ENCODE data around the gene UQCC3.
A peak's percentile ranks its signal among the peaks of the same experiment; 100 is the strongest.
"Not testable (repeated sequence)": the region's sequence is repeated elsewhere in the genome, so short reads cannot be mapped to it uniquely, and the experiment has no call there.

Gene UQCC3

DNA sequence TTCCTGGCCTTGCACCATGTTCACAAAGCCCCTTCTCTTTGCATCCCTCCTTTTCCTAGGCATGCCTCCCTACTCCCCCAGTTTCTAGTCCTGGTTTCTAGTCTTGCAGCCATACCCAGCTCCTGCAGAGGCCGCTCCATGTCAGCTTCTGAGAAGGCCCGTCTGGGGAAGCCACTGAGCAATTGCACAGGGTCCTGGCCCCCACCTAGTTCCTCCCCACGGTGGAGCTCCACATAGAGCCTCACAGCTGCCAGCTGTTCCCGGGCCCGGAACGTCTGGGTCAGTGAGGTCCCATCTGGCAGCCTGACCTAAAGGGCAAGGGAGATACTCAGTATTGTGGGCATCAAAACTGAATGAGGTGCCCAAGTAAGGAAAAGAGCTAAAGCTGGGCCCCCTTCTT lies 5.2 kb downstream of the UQCC3 start:
- DNase-seq (ENCODE audit: low spot score in 2 of 2) = no peak
- H3K27ac Mint-ChIP-seq = peak overlapping the region; percentile 97
- H3K4me3 Mint-ChIP-seq = no peak overlapping the region
- peaks cover 11% of the 10 kb centered on the region for H3K36me3 Mint-ChIP-seq
- H3K27me3 Mint-ChIP-seq = no peaks in the 10 kb centered on the region
- no peak for ATAC-seq (ENCODE audit: low read depth)
- peaks cover 30% of the 10 kb centered on the region for H3K4me1 Mint-ChIP-seq
- no peaks in the 10 kb centered on the region for H3K9me3 Mint-ChIP-seq

DNA sequence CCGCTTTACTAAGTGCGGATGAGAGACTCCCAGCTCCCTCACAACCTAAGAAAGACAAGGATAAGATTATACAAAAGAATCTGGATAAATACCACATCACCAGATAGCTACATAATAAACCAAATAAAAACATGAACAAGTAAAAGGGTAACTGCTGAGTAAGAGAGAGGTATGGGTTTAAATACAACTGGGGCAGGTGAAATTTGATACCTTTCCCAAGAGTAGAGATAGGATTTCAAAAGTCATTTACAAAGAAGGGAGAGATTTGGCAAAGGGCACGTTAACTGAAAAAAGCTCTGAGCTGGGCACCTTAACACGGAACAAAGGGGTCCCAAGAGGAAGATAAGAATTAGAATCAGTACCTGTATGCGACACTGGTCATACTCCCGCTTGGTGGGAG lies 5.7 kb downstream of the UQCC3 start:
- no peak for ATAC-seq (ENCODE audit: low read depth)
- no peak for DNase-seq (ENCODE audit: low spot score in 2 of 2)
- peak overlapping the region; percentile 97 for H3K27ac Mint-ChIP-seq
- H3K36me3 Mint-ChIP-seq = peaks cover 11% of the 10 kb centered on the region
- H3K27me3 Mint-ChIP-seq = no peaks in the 10 kb centered on the region
- H3K9me3 Mint-ChIP-seq = no peaks in the 10 kb centered on the region
- peaks cover 29% of the 10 kb centered on the region for H3K4me1 Mint-ChIP-seq
- peak overlapping the region; percentile 83 for H3K4me3 Mint-ChIP-seq

DNA sequence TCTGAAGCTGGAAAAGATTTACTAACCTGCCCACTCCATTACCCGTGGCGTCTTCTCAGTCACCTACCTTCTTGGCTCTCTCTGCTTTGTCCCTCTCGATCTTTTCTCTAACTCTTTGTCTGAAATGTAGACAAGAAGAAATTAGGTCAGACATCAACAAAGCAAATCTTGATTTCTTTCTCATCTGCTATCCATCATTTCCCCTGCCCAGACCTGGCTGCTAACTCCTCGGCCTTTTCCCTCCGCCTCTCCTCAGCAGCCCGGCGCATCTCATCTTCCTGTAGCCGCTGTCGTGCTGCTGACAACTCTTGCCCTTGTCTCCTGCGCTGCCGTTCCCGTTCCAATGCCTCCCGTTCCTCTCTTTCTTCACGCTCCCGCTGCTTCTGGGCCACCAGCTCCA lies 6.2 kb downstream of the UQCC3 start:
- Mint-ChIP-seq H3K9me3 (no peaks in the 10 kb centered on the region), H3K27me3 (no peaks in the 10 kb centered on the region), H3K4me1 (peaks cover 27% of the 10 kb centered on the region), H3K27ac (peak overlapping the region; percentile 97), H3K36me3 (peaks cover 11% of the 10 kb centered on the region), H3K4me3 (peak overlapping the region; percentile 83)
- ATAC-seq (ENCODE audit: low read depth) = no peak
- DNase-seq (ENCODE audit: low spot score in 2 of 2) = no peak

DNA sequence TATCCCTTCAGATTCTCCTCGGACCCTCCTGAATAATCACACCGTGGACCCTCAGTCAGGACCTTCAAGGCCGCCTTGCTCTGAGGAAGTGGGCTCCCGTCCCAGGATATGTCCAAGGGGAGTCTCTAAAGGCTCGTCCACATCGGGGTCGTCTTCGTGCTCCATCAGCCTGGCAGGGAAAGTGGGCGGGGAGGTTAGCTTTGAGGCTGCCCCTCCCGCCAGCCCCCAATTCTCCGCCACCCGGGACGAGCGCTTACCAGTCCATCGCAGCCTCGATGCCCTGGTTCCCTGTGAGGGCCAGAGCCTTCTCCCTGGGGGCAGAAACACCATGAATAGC lies 6.9 kb downstream of the UQCC3 start:
- Mint-ChIP-seq H3K9me3 (no peaks in the 10 kb centered on the region), H3K4me1 (peaks cover 27% of the 10 kb centered on the region), H3K27ac (peak overlapping the region; percentile 97), H3K36me3 (peaks cover 11% of the 10 kb centered on the region), H3K4me3 (peak overlapping the region; percentile 83), H3K27me3 (no peaks in the 10 kb centered on the region)
- ATAC-seq (ENCODE audit: low read depth) (no peak), DNase-seq (ENCODE audit: low spot score in 2 of 2) (no peak)

DNA sequence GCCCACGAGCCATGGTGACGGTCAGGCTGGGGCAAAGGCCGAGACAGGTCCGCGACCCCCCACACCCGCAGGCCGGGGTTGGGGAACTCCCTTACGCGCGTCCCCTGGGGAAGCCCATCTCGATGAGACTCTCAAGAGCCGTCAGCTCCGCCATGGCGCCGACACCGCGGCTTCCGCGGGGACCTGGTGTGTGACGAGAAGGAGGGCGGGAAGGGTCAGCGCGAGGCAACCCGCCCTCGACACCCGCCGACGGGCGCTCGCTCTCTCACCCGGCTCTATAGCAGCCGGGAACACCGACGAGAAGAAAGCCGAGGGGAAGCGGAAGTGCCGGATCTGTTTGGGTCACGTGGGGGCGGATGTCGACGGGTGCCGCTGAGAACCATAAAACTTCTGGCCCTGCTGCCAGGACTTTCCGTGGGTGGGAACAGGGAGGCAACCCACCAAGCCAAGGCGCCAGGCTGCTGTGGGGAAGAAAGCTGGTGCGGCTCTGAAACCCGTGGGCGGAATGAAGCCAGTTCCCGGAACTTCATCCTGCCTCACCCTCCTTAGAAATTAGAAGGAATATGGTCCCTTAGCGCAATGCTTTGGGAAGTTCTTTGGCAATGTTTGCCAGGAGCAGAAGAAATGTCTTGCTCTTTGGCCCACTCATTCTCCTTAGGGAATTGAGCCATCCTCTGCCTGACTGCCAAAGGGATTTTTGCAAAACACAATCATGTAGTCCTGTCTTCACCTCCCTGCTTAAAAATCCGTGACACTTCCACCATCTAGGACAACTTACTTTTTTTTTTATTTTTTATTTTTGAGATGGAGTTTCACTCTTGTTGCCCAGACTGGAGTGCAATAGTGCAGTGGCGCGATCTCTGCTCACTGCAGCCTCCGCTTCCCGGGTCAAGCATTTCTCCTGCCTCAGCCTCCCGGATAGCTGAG lies 7.6 kb downstream of the UQCC3 start, which contains the start of gene UBXN1:
UBXN1 (minus strand) TSS at position 304 of the 927 bp plus-strand sequence; CDS start at position 154, 150 bp downstream.
- peak within 1 kb of the TSS; percentile 83 for H3K4me3 Mint-ChIP-seq
- H3K4me1 Mint-ChIP-seq = peaks cover 27% of the 10 kb centered on the region
- ATAC-seq (ENCODE audit: low read depth) (peak; percentile 85), DNase-seq (ENCODE audit: low spot score in 2 of 2) (peak; percentile 76 to 79)
- H3K27ac Mint-ChIP-seq = peak within 1 kb of the TSS; percentile 97
- H3K9me3 Mint-ChIP-seq = no peaks in the 10 kb centered on the region
- H3K36me3 Mint-ChIP-seq = peaks cover 11% of the 10 kb centered on the region
- H3K27me3 Mint-ChIP-seq = no peaks in the 10 kb centered on the region

DNA sequence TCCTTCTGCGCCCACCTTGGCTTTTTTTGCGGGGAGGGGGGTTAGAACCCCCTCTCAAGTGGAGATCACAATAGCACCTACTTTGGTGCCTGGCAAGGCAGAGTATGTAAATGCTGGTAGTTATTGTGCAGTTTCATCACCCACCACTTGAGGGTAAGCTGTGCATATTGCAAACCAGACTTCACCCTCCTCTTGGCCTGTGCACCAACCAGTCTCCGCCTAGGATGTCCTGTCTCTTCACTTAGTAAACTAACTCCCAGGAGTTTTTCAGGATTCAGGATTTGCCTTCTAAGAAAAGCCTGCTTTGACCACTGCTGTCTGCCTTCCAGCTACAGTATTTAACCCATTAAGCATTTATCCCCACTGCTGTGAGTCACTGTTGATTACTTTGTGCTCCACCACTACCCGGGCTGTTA lies 9.4 kb downstream of the UQCC3 start:
- H3K27ac Mint-ChIP-seq = peak overlapping the region; percentile 58
- H3K4me1 Mint-ChIP-seq = peaks cover 24% of the 10 kb centered on the region
- H3K36me3 Mint-ChIP-seq = peaks cover 9% of the 10 kb centered on the region
- ATAC-seq (ENCODE audit: low read depth) = peak; percentile 64
- H3K27me3 Mint-ChIP-seq = no peaks in the 10 kb centered on the region
- H3K9me3 Mint-ChIP-seq = no peaks in the 10 kb centered on the region
- peak; percentile 27 to 50 for DNase-seq (ENCODE audit: low spot score in 2 of 2)
- H3K4me3 Mint-ChIP-seq = peak overlapping the region; percentile 65

DNA sequence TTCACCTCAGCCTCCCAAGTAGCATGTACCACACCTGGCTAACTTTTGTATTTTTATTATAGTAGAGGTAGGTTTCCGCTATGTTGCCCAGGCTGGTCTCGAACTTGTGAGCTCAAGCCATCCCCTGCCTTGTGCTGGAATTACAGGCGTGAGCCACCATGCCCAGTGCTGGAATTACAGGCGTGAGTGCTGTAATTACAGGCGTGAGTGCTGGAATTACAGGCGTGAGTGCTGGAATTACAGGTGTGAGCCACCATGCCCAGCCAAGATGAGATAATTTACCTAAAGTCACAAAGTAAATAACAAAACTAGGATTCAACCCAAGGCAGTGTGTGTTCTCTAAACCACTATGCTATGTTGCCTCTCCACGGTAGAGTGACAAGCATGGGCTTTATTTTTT lies 11.0 kb downstream of the UQCC3 start:
- H3K36me3 Mint-ChIP-seq = peaks cover 4% of the 10 kb centered on the region
- no peaks in the 10 kb centered on the region for H3K9me3 Mint-ChIP-seq
- no peak for DNase-seq (ENCODE audit: low spot score in 2 of 2)
- no peak overlapping the region for H3K4me3 Mint-ChIP-seq
- no peak overlapping the region for H3K27ac Mint-ChIP-seq
- peaks cover 16% of the 10 kb centered on the region for H3K4me1 Mint-ChIP-seq
- no peak for ATAC-seq (ENCODE audit: low read depth)
- no peaks in the 10 kb centered on the region for H3K27me3 Mint-ChIP-seq

DNA sequence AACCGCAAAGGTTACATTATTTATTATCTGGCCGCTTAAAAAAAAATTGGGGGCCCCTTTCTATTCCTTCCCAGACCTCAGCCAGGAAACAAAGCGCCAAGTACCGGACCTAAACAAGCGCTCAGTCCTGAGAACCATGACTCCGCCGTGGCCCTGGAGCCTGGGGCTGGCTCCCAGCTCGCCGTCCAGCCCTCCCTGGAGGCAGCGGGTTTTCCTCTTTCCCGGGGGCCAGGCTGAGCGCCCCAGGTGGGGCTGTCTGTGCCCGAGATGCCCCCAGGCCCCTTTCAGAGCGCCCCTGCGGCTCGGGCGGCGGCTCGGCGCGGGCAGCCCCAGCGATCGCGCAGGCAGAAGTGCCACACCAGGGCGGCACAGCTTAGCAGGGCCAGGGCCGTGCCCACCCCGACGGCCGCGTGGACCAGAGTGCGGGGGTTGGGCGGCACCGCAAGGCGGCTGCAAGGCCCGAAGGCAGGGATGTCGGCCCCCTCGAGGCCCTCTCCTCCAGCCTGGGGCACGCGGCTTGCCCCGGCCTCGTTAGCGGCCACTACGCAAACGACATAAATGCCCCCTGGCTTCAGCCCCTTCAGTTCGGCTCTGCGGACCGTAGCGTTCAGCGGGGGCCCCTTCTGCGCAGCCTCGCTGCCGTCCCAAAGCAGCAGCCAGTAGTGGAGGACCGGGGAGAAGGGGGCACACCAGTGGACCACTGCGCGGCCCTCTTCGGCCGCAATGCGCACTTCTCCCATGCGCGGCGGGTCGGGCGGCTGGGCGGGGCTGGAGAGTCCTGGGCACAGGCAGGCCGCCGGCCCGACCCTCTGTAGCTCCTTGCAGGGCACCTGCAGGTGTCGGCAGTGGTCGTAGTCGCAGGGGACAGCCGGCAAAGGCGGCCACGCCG lies 16.3 kb downstream of the UQCC3 start:
- H3K9me3 Mint-ChIP-seq = no peaks in the 10 kb centered on the region
- H3K27me3 Mint-ChIP-seq = peaks cover 3% of the 10 kb centered on the region
- no peaks in the 10 kb centered on the region for H3K4me1 Mint-ChIP-seq
- H3K27ac Mint-ChIP-seq = no peak overlapping the region
- H3K36me3 Mint-ChIP-seq = peaks cover 8% of the 10 kb centered on the region
- ATAC-seq (ENCODE audit: low read depth) = no peak
- no peak for DNase-seq (ENCODE audit: low spot score in 2 of 2)
- H3K4me3 Mint-ChIP-seq = no peak overlapping the region

DNA sequence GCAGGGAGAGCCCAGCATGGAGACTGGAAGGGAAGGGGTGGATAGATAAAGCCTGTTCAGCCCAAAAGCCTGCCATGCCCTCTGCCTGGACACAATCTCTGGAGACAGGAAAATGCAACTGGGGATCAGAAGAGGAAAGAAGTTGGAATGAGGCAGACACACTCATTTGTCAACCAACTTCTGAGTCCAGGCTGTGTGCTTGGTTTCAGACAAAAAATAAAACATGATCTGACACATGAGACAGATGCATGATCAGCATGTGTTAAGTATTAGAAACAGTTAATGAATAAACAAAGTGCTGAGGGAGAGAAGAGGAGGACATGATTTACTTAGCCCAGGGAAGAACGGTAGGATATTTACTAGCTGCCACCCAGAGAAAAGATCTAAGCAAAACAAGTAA lies 17.0 kb downstream of the UQCC3 start:
- DNase-seq (ENCODE audit: low spot score in 2 of 2) = no peak
- no peak for ATAC-seq (ENCODE audit: low read depth)
- no peak overlapping the region for H3K27ac Mint-ChIP-seq
- H3K27me3 Mint-ChIP-seq = peaks cover 3% of the 10 kb centered on the region
- H3K9me3 Mint-ChIP-seq = no peaks in the 10 kb centered on the region
- H3K4me1 Mint-ChIP-seq = no peaks in the 10 kb centered on the region
- peaks cover 11% of the 10 kb centered on the region for H3K36me3 Mint-ChIP-seq
- H3K4me3 Mint-ChIP-seq = no peak overlapping the region

DNA sequence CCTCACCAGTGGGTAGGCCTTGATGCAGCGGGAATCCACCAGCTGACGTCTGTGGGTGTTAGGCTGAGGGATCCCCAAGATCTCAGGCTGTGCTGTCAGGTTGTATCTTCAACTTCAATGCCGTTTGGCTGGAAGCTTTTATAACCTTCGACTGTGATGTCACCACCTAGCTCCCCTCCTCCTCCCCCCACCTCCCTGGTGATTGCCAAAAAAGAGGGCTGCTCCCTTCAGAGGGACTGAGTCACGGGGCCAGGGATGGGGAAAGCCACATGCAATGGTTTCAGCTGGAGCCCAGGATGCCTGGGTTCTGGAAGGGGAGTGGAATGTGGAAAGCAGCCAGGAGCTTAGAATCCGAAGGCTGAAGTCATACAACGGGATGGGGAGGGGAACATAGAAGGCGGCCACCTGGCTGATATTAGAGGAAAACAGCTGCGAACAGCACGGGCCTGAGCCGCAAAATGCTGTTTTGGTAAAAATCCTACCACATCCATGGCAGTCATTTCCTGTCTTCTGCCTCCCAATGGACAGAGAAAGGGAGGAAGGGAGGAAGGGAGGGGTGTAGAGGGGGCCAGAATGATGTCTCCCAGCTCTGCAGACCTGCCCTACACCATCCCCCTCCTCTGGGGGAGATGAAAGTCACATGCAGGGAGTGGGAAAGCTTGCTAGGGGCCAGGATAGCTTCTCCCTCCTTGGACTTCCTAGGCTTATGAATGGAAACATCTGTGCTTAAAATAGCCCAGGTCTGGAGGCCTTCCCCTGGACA lies 18.1 kb downstream of the UQCC3 start, which contains the start of gene LRRN4CL:
LRRN4CL (minus strand) TSS at position 110 of the 763 bp plus-strand sequence. CDS start 1,022 bp downstream, outside the sequence.
- no peaks in the 10 kb centered on the region for H3K9me3 Mint-ChIP-seq
- peaks cover 1% of the 10 kb centered on the region for H3K4me1 Mint-ChIP-seq
- no peak within 1 kb of the TSS for H3K27ac Mint-ChIP-seq
- H3K4me3 Mint-ChIP-seq = no peak within 1 kb of the TSS
- H3K27me3 Mint-ChIP-seq = peaks cover 3% of the 10 kb centered on the region
- ATAC-seq (ENCODE audit: low read depth) (no peak), DNase-seq (ENCODE audit: low spot score in 2 of 2) (no peak)
- peaks cover 11% of the 10 kb centered on the region for H3K36me3 Mint-ChIP-seq

DNA sequence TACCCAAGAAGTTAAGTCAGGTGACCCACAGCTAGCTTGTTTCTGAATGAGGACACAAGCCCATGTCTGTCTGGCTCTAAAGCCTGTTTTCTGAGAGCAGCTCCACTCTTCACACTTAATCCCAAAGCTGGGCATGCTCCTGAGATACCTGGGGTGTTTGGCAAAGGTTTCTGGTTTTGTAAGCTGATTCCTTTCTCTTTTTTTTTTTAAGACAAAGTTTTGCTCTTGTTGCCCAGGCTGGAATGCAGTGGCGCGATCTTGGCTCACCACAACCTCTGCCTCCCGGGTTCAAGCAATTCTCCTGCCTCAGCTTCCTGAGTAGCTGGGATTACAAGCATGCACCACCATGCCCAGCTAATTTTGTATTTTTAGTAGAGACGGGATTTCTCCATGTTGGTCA lies 22.2 kb downstream of the UQCC3 start:
- not testable (repeated sequence) for H3K4me1 Mint-ChIP-seq; H3K27ac Mint-ChIP-seq; H3K4me3 Mint-ChIP-seq; ATAC-seq (ENCODE audit: low read depth); H3K9me3 Mint-ChIP-seq; DNase-seq (ENCODE audit: low spot score in 2 of 2); H3K27me3 Mint-ChIP-seq
- peaks cover 14% of the 10 kb centered on the region for H3K36me3 Mint-ChIP-seq

DNA sequence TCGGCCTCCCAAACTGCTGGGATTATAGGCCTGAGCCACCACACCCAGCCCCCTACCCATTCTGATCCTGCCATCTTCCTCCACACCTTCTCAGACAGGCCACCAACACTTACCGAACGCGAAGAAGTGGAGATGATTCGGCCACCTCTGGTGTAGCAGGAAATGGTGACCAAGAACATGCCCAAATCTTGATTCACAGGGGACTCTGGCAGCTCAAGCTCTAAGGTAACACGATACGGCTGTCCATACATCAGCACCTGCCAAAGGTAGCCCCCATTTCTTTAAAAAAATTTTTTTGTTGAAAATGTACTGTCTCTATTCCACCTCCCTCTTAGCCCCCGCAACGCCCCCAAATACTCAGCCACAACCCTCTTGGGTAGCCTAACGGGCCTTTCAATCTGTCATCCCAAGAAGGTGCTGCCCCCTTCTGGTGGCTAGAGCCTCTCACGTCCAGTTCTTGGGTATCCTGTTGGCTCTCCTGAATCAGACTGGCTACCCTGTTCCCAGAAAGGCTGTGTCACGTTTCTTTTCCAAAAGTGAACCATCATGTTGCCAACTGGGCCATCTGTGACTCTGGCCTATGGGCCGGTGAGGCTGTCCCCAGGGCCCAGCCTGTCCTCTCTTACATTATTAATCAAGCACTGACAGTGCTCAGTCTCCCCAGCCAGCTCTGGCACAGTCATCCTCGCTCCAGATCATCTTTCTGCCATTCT lies 23.1 kb downstream of the UQCC3 start:
- no peaks in the 10 kb centered on the region for H3K27me3 Mint-ChIP-seq
- H3K27ac Mint-ChIP-seq = no peak overlapping the region
- no peak overlapping the region for H3K4me3 Mint-ChIP-seq
- H3K4me1 Mint-ChIP-seq = peaks cover 8% of the 10 kb centered on the region
- peaks cover 14% of the 10 kb centered on the region for H3K36me3 Mint-ChIP-seq
- ATAC-seq (ENCODE audit: low read depth) (peak; percentile 96), DNase-seq (ENCODE audit: low spot score in 2 of 2) (peak; percentile 71 to 79)
- H3K9me3 Mint-ChIP-seq = no peaks in the 10 kb centered on the region

DNA sequence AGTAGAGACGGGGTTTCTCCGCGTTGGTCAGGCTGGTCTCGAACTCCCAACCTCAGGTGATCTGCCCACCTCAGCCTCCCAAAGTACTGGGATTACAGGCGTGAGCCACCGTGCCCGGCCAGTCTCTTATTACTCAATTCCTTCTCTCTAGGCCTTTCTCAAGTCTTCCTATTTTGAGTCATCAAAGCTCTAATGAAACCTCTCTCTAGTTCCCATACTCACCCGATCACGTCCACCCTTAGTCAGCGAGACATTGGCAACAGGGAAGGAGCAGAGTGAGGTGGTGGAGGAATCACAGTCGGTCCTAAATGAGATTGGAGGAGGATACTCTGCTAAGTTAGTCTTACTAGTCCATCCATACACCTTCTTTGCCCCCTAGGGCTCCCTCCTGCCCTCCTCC lies 30.8 kb downstream of the UQCC3 start:
- Mint-ChIP-seq H3K4me1 (peaks cover 17% of the 10 kb centered on the region), H3K27ac (no peak overlapping the region), H3K4me3 (no peak overlapping the region), H3K9me3 (no peaks in the 10 kb centered on the region), H3K27me3 (no peaks in the 10 kb centered on the region), H3K36me3 (peaks cover 2% of the 10 kb centered on the region)
- no peak for ATAC-seq (ENCODE audit: low read depth)
- no peak for DNase-seq (ENCODE audit: low spot score in 2 of 2)
